GM23338 (cell line): ENCODE measurements around the gene SEMA3E. TPM values are rescaled to one million over a fixed set of nuclear protein-coding genes. Genes with fewer than 3 reads are reported as not detected.

Experiments
- ATAC-seq: fragments of 200-7000 bp; cut with Tn5 transposase; 3 replicates; pipeline ENCODE4 v1.9.1; 2020
- DNase-seq: peaks from one replicate; pipeline ENCODE4 v3.0.0-alpha.2; 2015; ENCODE audit warnings: low spot score
- H2AFZ ChIP-seq: fragments of 200-600 bp; sonication (generic); 2 replicates; pipeline ENCODE4 v1.8.0; 2016; ENCODE audit warnings: antibody characterized with exemption, mild to moderate bottlenecking, moderate library complexity
- H3F3A ChIP-seq: fragments of 200-600 bp; sonication (generic); replicated peaks from 2 replicates; pipeline ENCODE4 v1.8.0; 2017; ENCODE audit warnings: antibody characterized with exemption, mixed run types, low read depth
- H3K27ac ChIP-seq: fragments of 200-600 bp; sonication (generic); 2 replicates; pipeline ENCODE4 v1.6.1; 2016; ENCODE audit warnings: low read depth
- H3K27me3 ChIP-seq: fragments of 200-600 bp; sonication (generic); 2 replicates; pipeline ENCODE4 v1.8.0; 2016; ENCODE audit warnings: mild to moderate bottlenecking, mixed run types, moderate library complexity; ENCODE audit not compliant: insufficient read depth
- H3K36me3 ChIP-seq: fragments of 200-600 bp; sonication (generic); 2 replicates; pipeline ENCODE4 v1.8.0; 2016; ENCODE audit warnings: mild to moderate bottlenecking; ENCODE audit not compliant: insufficient read depth
- H3K4me1 ChIP-seq: fragments of 200-600 bp; sonication (generic); 2 replicates; pipeline ENCODE4 v1.8.0; 2016; ENCODE audit warnings: mild to moderate bottlenecking, moderate library complexity; ENCODE audit not compliant: insufficient read depth
- H3K4me2 ChIP-seq: fragments of 200-600 bp; sonication (generic); 2 replicates; pipeline ENCODE4 v1.7.1; 2017; ENCODE audit warnings: mixed run types
- H3K4me3 ChIP-seq: fragments of 200-600 bp; sonication (generic); 2 replicates; pipeline ENCODE4 v1.6.1; 2016; ENCODE audit warnings: mixed run types
- H3K79me2 ChIP-seq: fragments of 200-600 bp; sonication (generic); replicated peaks from 2 replicates; pipeline ENCODE4 v1.8.0; 2017; ENCODE audit warnings: mild to moderate bottlenecking; ENCODE audit not compliant: insufficient read depth
- H3K9me2 ChIP-seq: fragments of 200-600 bp; sonication (generic); 2 replicates; pipeline ENCODE4 v1.8.0; 2017; ENCODE audit not compliant: insufficient read depth
- H4K20me1 ChIP-seq: fragments of 200-600 bp; sonication (generic); replicated peaks from 2 replicates; pipeline ENCODE4 v1.8.0; 2017; ENCODE audit warnings: mild to moderate bottlenecking; ENCODE audit not compliant: insufficient read depth
- H3K27ac Mint-ChIP-seq: 2 replicates; pipeline ENCODE4 v1.8.0; 2020; ENCODE audit warnings: inconsistent platforms, mild to moderate bottlenecking, moderate library complexity, mixed read lengths
- H3K27me3 Mint-ChIP-seq: 3 replicates; pipeline ENCODE4 v1.8.0; 2022; ENCODE audit warnings: low read depth, mild to moderate bottlenecking, moderate library complexity, mixed read lengths, inconsistent platforms; ENCODE audit not compliant: insufficient read depth, poor library complexity
- H3K36me3 Mint-ChIP-seq: 3 replicates; pipeline ENCODE4 v1.8.0; 2021; ENCODE audit warnings: low read depth, mild to moderate bottlenecking, inconsistent platforms, moderate library complexity, mixed read lengths
- H3K4me1 Mint-ChIP-seq: 3 replicates; pipeline ENCODE4 v1.8.0; 2020; ENCODE audit warnings: mild to moderate bottlenecking, inconsistent platforms, mixed read lengths
- H3K4me3 Mint-ChIP-seq: 3 replicates; pipeline ENCODE4 v1.8.0; 2021; ENCODE audit warnings: moderate library complexity, mild to moderate bottlenecking, inconsistent platforms, mixed read lengths
- H3K9me3 Mint-ChIP-seq: 3 replicates; pipeline ENCODE4 v1.8.0; 2020; ENCODE audit warnings: moderate library complexity, mild to moderate bottlenecking, inconsistent platforms, mixed read lengths
- EZH2 ChIP-seq: fragments of 200-600 bp; sonication (generic); IDR thresholded peaks from one replicate; pipeline ENCODE4 v1.8.0; 2017; ENCODE audit warnings: antibody characterized with exemption, mild to moderate bottlenecking, low read depth; ENCODE audit not compliant: unreplicated experiment
- EZH2phosphoT487 ChIP-seq: fragments of 200-600 bp; sonication (generic); IDR thresholded peaks from one replicate; pipeline ENCODE4 v1.8.1; 2018; ENCODE audit warnings: antibody characterized with exemption; ENCODE audit not compliant: unreplicated experiment
- JUNB ChIP-seq: IDR thresholded peaks from one replicate; pipeline ENCODE4 v1.6.1; 2016; ENCODE audit warnings: antibody characterized with exemption; ENCODE audit not compliant: unreplicated experiment
- STAT1 ChIP-seq: IDR thresholded peaks from one replicate; pipeline ENCODE4 v1.6.1; 2016; ENCODE audit warnings: antibody characterized with exemption; ENCODE audit not compliant: unreplicated experiment
- ZNF331 ChIP-seq: fragments of 250-450 bp; sonication (Bioruptor Pico); IDR thresholded peaks from 2 replicates; pipeline ENCODE4 v1.5.0; 2020; ENCODE audit warnings: low read depth, mild to moderate bottlenecking, moderate library complexity
- polyA plus RNA-seq: library from polyadenylated mRNA; unstranded; fragments of >200 nt; fragmentation: Nextera tagmentation; extraction: Ambion mirVana; gene quantifications from 2 replicates; pipeline ENCODE4 v1.2.1, GENCODE V29; 2016
- total RNA-seq: library from RNA; depleted of rRNA; stranded (reverse); fragments of >200 nt; shearing (Covaris generic); gene quantifications from 2 replicates; pipeline ENCODE4 v1.2.3, GENCODE V29; 2014
- TF ChIP-seq, protein P1 (sequence below): IDR thresholded peaks from 2 replicates; pipeline ENCODE4 v1.6.1; 2016; ENCODE audit warnings: antibody characterized with exemption
- TF ChIP-seq, protein P2 (sequence below): fragments of 250-450 bp; sonication (Bioruptor Pico); IDR thresholded peaks from 2 replicates; pipeline ENCODE4 v1.5.0; 2020; ENCODE audit warnings: mild to moderate bottlenecking, moderate library complexity

Gene SEMA3E
- total and polyA plus RNA-seq, 2 experiments from 2014 or later, result 5.4 to 15.7 TPM

DNA sequence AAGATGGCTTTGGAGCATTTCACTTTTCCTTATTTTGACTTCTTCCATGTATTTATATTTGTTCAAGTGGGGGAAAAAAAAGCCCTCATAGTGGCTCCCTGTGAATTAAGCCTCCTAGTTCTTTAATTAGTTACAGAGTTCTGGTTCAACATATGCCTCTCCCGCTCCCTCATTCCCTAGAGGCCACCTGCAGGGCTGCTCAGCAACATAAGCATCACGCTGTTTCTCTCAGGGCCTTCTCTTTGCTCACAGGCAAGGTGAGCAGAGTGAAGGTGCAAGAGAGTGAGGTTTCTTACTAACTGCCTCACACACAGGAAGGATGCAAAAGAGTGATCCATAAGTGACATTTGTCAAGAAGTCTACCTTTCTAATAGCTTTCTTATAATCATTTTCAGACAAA is 196.7 kb downstream of the SEMA3E start:
- Mint-ChIP-seq H3K36me3 (no peaks in the 10 kb centered on the region), H3K27ac (peak overlapping the region; percentile 57), H3K9me3 (no peaks in the 10 kb centered on the region), H3K4me3 (peak overlapping the region; percentile 9; the same call in 1 of the 3 replicates), H3K27me3 (no peaks in the 10 kb centered on the region), H3K4me1 (peaks cover 58% of the 10 kb centered on the region)
- H3K4me3 ChIP-seq, result no peak overlapping the region
- H3K27me3 ChIP-seq, result no peaks in the 10 kb centered on the region
- H4K20me1 ChIP-seq, result no peaks in the 10 kb centered on the region
- peak; percentile 70 for DNase-seq
- ATAC-seq, result peak; percentile 98
- H3F3A ChIP-seq, result no peaks in the 10 kb centered on the region
- H3K27ac ChIP-seq, result peak overlapping the region; percentile 32
- no peaks in the 10 kb centered on the region for H3K36me3 ChIP-seq
- TF ChIP-seq ZNF331 (no peak), STAT1 (no peak), EZH2phosphoT487 (no peak), EZH2 (no peak), JUNB (no peak)
- TF ChIP-seq, protein P1, sequence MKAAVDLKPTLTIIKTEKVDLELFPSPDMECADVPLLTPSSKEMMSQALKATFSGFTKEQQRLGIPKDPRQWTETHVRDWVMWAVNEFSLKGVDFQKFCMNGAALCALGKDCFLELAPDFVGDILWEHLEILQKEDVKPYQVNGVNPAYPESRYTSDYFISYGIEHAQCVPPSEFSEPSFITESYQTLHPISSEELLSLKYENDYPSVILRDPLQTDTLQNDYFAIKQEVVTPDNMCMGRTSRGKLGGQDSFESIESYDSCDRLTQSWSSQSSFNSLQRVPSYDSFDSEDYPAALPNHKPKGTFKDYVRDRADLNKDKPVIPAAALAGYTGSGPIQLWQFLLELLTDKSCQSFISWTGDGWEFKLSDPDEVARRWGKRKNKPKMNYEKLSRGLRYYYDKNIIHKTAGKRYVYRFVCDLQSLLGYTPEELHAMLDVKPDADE, result no peak
- TF ChIP-seq, protein P2, sequence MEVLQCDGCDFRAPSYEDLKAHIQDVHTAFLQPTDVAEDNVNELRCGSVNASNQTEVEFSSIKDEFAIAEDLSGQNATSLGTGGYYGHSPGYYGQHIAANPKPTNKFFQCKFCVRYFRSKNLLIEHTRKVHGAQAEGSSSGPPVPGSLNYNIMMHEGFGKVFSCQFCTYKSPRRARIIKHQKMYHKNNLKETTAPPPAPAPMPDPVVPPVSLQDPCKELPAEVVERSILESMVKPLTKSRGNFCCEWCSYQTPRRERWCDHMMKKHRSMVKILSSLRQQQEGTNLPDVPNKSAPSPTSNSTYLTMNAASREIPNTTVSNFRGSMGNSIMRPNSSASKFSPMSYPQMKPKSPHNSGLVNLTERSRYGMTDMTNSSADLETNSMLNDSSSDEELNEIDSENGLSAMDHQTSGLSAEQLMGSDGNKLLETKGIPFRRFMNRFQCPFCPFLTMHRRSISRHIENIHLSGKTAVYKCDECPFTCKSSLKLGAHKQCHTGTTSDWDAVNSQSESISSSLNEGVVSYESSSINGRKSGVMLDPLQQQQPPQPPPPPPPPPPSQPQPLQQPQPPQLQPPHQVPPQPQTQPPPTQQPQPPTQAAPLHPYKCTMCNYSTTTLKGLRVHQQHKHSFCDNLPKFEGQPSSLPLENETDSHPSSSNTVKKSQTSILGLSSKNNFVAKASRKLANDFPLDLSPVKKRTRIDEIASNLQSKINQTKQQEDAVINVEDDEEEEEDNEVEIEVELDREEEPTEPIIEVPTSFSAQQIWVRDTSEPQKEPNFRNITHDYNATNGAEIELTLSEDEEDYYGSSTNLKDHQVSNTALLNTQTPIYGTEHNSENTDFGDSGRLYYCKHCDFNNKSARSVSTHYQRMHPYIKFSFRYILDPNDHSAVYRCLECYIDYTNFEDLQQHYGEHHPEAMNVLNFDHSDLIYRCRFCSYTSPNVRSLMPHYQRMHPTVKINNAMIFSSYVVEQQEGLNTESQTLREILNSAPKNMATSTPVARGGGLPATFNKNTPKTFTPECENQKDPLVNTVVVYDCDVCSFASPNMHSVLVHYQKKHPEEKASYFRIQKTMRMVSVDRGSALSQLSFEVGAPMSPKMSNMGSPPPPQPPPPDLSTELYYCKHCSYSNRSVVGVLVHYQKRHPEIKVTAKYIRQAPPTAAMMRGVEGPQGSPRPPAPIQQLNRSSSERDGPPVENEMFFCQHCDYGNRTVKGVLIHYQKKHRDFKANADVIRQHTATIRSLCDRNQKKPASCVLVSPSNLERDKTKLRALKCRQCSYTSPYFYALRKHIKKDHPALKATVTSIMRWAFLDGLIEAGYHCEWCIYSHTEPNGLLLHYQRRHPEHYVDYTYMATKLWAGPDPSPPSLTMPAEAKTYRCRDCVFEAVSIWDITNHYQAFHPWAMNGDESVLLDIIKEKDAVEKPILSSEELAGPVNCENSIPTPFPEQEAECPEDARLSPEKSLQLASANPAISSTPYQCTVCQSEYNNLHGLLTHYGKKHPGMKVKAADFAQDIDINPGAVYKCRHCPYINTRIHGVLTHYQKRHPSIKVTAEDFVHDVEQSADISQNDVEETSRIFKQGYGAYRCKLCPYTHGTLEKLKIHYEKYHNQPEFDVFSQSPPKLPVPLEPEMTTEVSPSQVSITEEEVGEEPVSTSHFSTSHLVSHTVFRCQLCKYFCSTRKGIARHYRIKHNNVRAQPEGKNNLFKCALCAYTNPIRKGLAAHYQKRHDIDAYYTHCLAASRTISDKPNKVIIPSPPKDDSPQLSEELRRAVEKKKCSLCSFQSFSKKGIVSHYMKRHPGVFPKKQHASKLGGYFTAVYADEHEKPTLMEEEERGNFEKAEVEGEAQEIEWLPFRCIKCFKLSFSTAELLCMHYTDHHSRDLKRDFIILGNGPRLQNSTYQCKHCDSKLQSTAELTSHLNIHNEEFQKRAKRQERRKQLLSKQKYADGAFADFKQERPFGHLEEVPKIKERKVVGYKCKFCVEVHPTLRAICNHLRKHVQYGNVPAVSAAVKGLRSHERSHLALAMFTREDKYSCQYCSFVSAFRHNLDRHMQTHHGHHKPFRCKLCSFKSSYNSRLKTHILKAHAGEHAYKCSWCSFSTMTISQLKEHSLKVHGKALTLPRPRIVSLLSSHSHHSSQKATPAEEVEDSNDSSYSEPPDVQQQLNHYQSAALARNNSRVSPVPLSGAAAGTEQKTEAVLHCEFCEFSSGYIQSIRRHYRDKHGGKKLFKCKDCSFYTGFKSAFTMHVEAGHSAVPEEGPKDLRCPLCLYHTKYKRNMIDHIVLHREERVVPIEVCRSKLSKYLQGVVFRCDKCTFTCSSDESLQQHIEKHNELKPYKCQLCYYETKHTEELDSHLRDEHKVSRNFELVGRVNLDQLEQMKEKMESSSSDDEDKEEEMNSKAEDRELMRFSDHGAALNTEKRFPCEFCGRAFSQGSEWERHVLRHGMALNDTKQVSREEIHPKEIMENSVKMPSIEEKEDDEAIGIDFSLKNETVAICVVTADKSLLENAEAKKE (CRISPR knock-in tag), result 0 out of 2 replicates have a peak, but pooled peaks have one; percentile 7
- peak overlapping the region; percentile 47 for H3K4me2 ChIP-seq
- H3K9me2 ChIP-seq, result no peaks in the 10 kb centered on the region
- H3K4me1 ChIP-seq, result peaks cover 57% of the 10 kb centered on the region
- no peak overlapping the region for H2AFZ ChIP-seq
- no peaks in the 10 kb centered on the region for H3K79me2 ChIP-seq
